Measurements from ENCODE around the gene BRS3. TPM values are rescaled to one million over a fixed set of nuclear protein-coding genes. Genes with fewer than 3 reads are reported as not detected.

BRS3 gene
- total and polyA plus RNA-seq, 2 donors (not counting 1 experiment from before 2014, with no cell fraction given), result not detected

DNA sequence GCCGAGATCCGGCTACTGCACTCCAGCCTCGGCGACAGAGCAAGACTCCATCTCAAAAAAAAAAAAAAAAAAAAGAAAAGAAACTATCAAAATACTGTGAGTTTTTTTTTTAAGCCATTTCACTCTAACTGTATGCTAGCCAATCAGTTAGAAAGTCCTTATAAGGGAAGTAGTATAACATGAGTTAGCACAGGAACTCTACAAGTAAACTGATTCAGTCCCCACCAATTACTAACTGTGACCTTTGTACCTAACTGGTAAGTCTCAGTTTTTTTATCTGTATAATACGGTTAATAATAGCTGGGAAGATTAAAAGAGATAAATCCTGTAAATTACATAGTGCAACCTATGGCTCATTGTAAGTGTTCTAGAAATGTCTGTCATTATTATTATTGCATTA is 35.1 kb upstream of the BRS3 start:
- H3K9me3 ChIP-seq (ENCODE audit: control extremely low read depth in 1 of 3, control insufficient read depth in 2 of 3, insufficient read depth in 1 of 3, low read length in 2 of 3), result no peaks in the 10 kb centered on the region
- intact Hi-C loops (cut with micrococcal nuclease), result no loop called here
- H3K27ac Mint-ChIP-seq, result no peak overlapping the region
- no peak overlapping the region for H2AFZ ChIP-seq (ENCODE audit: insufficient read depth, low read depth, low read length, poor library complexity, severe bottlenecking)
- ChIA-PET CTCF (no interaction called here), POLR2A (no interaction called here)
- no peaks in the 10 kb centered on the region for H4K20me1 ChIP-seq (ENCODE audit: control insufficient read depth, insufficient read depth, low read length, poor library complexity, severe bottlenecking)
- no peaks in the 10 kb centered on the region for H3K4me1 ChIP-seq (ENCODE audit: control insufficient read depth in 2 of 2, insufficient read depth in 2 of 2, low read length in 2 of 2)
- WGBS (ENCODE audit: insufficient coverage), result no CpG with 5 or more reads among the region's 5 CpGs
- no peak for ATAC-seq (ENCODE audit: low read depth)
- no peak for TF ChIP-seq EZH2 (IDR thresholded peaks at IDR 0.05; ENCODE audit: borderline replicate concordance, insufficient read depth, low read depth, low read length, poor library complexity, severe bottlenecking)
- TF ChIP-seq, protein P1, sequence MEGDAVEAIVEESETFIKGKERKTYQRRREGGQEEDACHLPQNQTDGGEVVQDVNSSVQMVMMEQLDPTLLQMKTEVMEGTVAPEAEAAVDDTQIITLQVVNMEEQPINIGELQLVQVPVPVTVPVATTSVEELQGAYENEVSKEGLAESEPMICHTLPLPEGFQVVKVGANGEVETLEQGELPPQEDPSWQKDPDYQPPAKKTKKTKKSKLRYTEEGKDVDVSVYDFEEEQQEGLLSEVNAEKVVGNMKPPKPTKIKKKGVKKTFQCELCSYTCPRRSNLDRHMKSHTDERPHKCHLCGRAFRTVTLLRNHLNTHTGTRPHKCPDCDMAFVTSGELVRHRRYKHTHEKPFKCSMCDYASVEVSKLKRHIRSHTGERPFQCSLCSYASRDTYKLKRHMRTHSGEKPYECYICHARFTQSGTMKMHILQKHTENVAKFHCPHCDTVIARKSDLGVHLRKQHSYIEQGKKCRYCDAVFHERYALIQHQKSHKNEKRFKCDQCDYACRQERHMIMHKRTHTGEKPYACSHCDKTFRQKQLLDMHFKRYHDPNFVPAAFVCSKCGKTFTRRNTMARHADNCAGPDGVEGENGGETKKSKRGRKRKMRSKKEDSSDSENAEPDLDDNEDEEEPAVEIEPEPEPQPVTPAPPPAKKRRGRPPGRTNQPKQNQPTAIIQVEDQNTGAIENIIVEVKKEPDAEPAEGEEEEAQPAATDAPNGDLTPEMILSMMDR (IDR thresholded peaks at IDR 0.05), result no peak
- no peaks in the 10 kb centered on the region for H3K79me2 ChIP-seq (ENCODE audit: control insufficient read depth, insufficient read depth, low read length)
- H3K27me3 ChIP-seq (replicated peaks in 1 of 4; ENCODE audit: control extremely low read depth in 1 of 4, control insufficient read depth in 3 of 4, insufficient read depth in 4 of 4, low read length in 3 of 4), result no peaks in the 10 kb centered on the region
- no peaks in the 10 kb centered on the region for H3K27me3 Mint-ChIP-seq
- no peak overlapping the region for H3K9ac ChIP-seq (ENCODE audit: low read length)
- DNase-seq, result no peak
- no peak overlapping the region for H3K4me2 ChIP-seq (replicated peaks; ENCODE audit: low read depth, low read length, poor library complexity, severe bottlenecking)
- H3K36me3 ChIP-seq (replicated peaks in 1 of 2; ENCODE audit: control extremely low read depth in 1 of 2, control insufficient read depth in 1 of 2, extremely low read depth in 1 of 2, insufficient read depth in 2 of 2, low read length in 1 of 2), result no peaks in the 10 kb centered on the region
- H3K4me1 Mint-ChIP-seq, result no peaks in the 10 kb centered on the region
- no peaks in the 10 kb centered on the region for H3K9me3 Mint-ChIP-seq (ENCODE audit: insufficient read depth)
- no peak overlapping the region for H3K4me3 ChIP-seq (ENCODE audit: control extremely low read depth in 1 of 5, extremely low read depth in 1 of 5, insufficient read depth in 1 of 5, low read depth in 2 of 5, low read length in 4 of 5)
- no peak overlapping the region for H3K27ac ChIP-seq (ENCODE audit: low read length in 2 of 2)
- H3K4me3 Mint-ChIP-seq, result no peak overlapping the region

DNA sequence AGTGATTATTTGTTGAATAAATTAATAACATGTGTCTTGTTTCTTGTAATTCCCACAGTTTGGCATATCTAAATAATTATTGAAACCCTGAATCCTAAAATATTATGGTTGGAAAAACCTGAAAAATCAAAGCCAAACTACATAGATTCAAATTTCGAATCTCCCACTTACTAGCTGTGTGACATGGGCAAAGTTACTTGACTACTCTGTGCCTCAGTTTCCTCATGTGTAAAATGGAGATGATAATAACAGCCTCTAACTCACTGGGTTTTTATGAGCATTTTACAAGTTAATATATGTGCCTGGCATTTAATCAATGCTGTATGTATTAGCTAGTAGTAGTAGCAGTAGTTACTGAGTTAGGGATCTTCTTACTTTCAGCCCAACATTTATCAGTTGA is 34.6 kb upstream of the BRS3 start:
- intact Hi-C loops (cut with micrococcal nuclease), result no loop called here
- Histone ChIP-seq H3K27ac (ENCODE audit: low read length in 2 of 2) (no peak overlapping the region), H3K4me1 (ENCODE audit: control insufficient read depth in 2 of 2, insufficient read depth in 2 of 2, low read length in 2 of 2) (no peaks in the 10 kb centered on the region), H3K9ac (ENCODE audit: low read length) (no peak overlapping the region), H3K36me3 (replicated peaks in 1 of 2; ENCODE audit: control extremely low read depth in 1 of 2, control insufficient read depth in 1 of 2, extremely low read depth in 1 of 2, insufficient read depth in 2 of 2, low read length in 1 of 2) (no peaks in the 10 kb centered on the region), H3K4me3 (ENCODE audit: control extremely low read depth in 1 of 5, extremely low read depth in 1 of 5, insufficient read depth in 1 of 5, low read depth in 2 of 5, low read length in 4 of 5) (no peak overlapping the region), H3K9me3 (ENCODE audit: control extremely low read depth in 1 of 3, control insufficient read depth in 2 of 3, insufficient read depth in 1 of 3, low read length in 2 of 3) (no peaks in the 10 kb centered on the region), H2AFZ (ENCODE audit: insufficient read depth, low read depth, low read length, poor library complexity, severe bottlenecking) (no peak overlapping the region), H3K4me2 (replicated peaks; ENCODE audit: low read depth, low read length, poor library complexity, severe bottlenecking) (no peak overlapping the region), H3K27me3 (replicated peaks in 1 of 4; ENCODE audit: control extremely low read depth in 1 of 4, control insufficient read depth in 3 of 4, insufficient read depth in 4 of 4, low read length in 3 of 4) (no peaks in the 10 kb centered on the region), H4K20me1 (ENCODE audit: control insufficient read depth, insufficient read depth, low read length, poor library complexity, severe bottlenecking) (no peaks in the 10 kb centered on the region), H3K79me2 (ENCODE audit: control insufficient read depth, insufficient read depth, low read length) (no peaks in the 10 kb centered on the region)
- TF ChIP-seq, protein P1 (IDR thresholded peaks at IDR 0.05), result no peak
- TF ChIP-seq EZH2 (IDR thresholded peaks at IDR 0.05; ENCODE audit: borderline replicate concordance, insufficient read depth, low read depth, low read length, poor library complexity, severe bottlenecking), result no peak
- Mint-ChIP-seq H3K4me1 (no peaks in the 10 kb centered on the region), H3K27me3 (no peaks in the 10 kb centered on the region), H3K27ac (no peak overlapping the region), H3K9me3 (ENCODE audit: insufficient read depth) (no peaks in the 10 kb centered on the region), H3K4me3 (no peak overlapping the region)
- DNase-seq, result no peak
- ChIA-PET POLR2A (no interaction called here), CTCF (no interaction called here)
- WGBS (ENCODE audit: insufficient coverage), result no CpG with 5 or more reads among the region's 1 CpG
- no peak for ATAC-seq (ENCODE audit: low read depth)

All from B cell (primary cell).